ENCODE data around the gene ATG7.
A peak's percentile ranks its signal among the peaks of the same experiment; 100 is the strongest.
"Not testable (repeated sequence)": the region's sequence is repeated elsewhere in the genome, so short reads cannot be mapped to it uniquely, and the experiment has no call there.

ATG7 gene

DNA sequence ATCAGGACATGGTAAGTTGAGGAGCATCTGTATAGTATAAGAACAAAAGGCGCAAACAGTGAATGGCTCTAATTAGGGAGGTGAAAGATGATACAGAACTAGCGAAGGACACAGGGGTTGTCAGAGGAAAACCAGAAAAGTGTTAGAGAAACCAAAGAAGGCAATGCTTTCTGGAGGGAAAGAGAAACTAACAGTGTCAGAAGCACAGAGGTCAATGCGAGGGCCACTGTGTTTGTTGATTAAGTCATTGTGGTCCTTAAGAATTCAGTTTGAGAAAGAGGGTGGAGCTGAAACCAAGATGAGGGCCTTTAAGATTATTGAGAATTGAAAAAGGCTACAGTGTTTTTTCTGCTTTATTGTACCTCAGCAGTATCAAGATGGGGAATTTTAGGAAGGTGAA lies 28.8 kb downstream of the ATG7 start:
- no peak for DNase-seq

DNA sequence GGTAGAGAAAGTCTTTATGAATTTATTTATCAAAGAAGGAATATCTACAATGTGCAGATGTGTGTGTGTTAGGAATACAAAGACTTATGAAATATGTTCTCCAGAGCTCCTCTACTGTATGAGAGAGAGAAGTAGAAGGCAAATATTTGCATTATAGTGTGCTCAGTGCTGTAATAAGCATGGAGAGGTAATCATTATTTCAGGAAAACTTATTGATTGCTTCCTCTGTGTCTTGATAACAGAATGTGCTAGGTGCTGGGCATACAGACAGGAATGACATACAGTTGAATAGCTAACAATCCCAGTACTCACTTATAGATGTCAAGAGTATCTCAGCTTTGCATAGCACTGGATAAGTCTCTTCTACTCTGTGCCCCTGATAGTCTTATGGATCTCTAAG lies 30.2 kb downstream of the ATG7 start:
- DNase-seq: no peak

DNA sequence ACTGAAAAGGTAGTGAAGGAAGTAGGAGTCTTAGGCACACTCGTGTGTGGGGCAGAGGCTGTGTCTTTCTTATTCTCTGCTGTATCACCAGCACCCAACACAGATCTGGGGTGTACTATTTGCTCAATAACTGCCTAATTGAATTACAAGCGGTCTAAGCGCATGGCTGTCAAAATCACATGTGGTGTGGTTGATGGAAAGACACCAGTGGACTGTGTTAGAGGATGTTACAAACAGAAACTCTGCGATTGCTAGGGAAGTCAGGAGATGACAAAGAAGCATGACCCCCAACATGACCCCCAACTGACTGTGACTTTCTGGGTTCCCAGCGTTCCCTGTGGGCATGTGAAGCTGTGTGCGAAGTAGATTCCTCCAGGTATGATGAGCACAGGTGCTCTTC lies 32.0 kb downstream of the ATG7 start:
- DNase-seq: no peak

GRCh38 chr3:11305509-11305908 lies 33.3 kb downstream of the ATG7 start:
- no peak for DNase-seq

DNA sequence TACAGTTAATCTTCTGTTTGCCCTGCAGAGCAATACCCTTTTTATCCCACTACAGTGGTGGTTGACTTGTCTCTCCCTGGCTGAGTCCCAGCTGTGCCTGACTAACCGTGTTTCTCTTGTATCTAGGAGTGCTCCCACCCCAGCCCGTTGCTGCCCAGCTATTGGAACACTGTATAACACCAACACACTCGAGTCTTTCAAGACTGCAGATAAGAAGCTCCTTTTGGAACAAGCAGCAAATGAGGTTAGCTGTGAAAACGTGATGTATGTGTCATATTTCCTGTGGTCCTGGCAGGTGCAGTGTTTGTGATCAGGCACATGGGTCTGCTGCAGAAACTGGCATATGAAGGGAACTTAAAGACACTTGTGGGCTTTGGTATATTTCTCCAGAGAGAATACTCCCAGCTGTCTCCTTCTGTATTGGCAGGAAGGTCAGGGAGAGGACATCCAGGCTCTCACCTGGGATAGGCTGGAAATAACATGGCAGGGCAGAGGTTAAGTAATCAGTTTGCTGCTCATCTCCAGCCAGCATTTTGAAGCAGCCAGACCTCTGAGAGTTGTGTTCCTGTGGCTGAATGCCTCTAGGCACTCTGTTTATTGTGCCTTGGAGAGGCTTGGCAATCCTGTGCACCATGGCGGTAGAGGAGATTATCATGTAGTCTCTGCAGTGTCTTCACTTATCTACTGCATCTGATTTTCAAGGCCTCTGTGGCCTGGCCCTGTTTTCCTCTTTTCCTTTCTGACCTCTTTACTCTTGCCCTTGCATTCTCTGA lies 34.8 kb downstream of the ATG7 start:
- peak; percentile 48 to 53 for DNase-seq

- DNase-seq: no peak
These were observed 35.7 kb downstream of the ATG7 start for GRCh38 chr3:11307830-11308432.

DNA sequence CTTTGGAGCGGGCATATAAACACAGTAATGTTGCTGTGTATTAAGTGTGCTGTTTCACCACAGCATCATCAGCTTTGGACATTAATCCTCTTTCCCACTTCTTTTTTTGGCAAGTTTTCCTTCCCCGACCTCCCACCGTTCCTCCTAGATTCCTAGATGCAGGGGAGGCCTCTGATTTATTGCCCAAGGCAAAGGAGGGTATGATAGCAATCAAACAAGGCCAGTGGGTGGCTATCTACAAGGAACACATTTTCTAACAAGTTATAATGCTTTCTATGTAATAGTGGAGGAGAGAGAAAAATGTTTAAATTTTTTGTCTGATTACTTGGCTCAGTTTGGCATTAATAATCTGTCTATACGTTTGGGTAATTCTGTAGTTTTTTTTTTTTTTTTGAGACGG lies 38.1 kb downstream of the ATG7 start:
- DNase-seq: no peak

DNA sequence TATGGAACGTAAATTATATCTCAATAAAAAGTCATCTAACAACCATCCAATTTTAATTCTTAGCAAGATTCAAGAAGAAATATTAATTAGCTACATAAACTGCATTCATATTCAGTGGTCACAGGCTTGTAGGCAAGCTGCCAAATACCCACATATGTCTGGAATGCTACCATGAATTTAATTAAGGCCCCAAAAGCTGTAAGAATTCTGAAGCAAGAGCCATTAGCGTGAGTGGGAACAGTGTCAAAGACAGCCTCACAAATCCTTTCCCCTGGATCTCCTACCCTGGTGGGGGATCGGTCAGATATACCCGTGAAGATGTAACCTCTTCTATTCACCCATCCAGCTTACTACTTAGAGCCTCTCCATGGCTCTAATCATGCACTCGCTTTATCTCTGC lies 40.0 kb downstream of the ATG7 start:
- no peak for DNase-seq

GRCh38 chr3:11317300-11317699 lies 45.1 kb downstream of the ATG7 start:
- DNase-seq: no peak

- DNase-seq: no peak
These were observed 50.7 kb downstream of the ATG7 start for GRCh38 chr3:11322931-11323330.

DNA sequence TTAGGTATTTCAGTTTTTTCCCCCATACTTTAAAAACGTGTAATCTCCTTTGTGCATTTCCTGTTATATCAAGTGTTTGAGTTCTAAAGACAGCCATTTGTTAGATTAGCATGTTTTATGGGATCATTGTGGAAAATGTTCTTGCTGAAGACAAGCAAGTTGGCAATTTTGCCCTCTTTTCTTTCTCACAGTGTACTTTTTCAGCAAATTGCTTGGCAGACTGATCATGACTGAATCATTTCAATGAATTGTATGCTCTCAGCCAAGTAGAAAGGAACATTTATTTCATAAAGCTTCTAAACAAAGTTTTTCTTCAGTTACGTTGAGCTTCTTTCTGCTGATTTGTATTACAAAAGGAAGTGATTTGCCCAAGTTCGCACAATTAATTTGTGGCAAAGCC lies 51.6 kb downstream of the ATG7 start:
- no peak for DNase-seq

- DNase-seq: peak in 1 of 2 experiments; percentile 28
These were observed 55.4 kb downstream of the ATG7 start for GRCh38 chr3:11327619-11328018.

DNA sequence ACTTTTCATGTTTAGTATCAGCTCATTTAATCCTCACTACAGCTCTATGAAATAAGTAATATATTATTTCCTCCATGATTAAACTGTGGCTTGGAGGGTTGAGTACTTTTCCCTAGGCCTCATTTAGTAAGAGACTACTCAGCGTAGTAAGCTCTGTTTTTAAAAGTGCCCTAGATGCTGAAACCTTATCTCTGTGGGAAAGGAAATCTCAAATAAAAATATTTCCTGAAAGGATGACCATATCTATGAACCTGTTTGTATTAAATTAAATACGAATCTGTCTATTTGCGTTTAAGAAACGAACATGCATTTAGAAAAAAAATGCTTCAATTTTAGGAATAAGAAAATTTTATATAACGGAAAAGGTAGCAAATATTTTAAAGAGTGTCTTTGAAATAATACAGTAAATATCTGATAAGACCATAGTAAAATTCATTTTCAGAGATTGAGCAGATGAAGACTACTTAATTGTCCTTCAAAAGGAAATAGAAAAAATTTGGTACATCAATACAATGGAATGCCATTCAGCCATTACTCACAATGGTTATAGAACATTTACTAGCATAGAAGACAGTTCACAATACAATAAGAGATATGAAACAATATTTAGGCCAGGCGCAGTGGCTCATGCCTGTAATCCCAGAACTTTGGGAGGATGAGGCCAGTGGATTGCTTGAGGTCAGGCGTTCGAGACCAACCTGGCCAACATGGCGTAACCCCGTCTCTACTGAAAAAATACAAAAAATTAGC lies 56.2 kb downstream of the ATG7 start:
- no peak for DNase-seq

- no peak for DNase-seq
These were observed 57.6 kb downstream of the ATG7 start for GRCh38 chr3:11329777-11330176.

DNA sequence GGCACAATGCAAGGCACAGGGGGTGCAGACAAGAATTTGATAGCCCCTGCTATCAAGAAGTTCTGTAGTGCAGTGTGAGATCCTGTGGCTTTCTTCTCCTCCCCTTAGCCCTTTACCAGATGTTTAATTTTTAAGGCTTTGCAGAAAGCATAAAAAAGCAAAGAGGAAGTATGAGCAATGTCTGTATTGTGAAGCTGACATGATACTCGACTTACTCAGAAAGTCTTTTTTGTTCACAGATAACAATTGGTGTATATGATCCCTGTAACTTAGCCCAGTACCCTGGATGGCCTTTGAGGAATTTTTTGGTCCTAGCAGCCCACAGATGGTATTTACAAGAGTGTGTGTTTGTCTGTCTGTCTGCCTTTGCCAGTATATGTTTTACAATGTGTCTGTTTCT lies 58.9 kb downstream of the ATG7 start:
- no peak for DNase-seq

DNA sequence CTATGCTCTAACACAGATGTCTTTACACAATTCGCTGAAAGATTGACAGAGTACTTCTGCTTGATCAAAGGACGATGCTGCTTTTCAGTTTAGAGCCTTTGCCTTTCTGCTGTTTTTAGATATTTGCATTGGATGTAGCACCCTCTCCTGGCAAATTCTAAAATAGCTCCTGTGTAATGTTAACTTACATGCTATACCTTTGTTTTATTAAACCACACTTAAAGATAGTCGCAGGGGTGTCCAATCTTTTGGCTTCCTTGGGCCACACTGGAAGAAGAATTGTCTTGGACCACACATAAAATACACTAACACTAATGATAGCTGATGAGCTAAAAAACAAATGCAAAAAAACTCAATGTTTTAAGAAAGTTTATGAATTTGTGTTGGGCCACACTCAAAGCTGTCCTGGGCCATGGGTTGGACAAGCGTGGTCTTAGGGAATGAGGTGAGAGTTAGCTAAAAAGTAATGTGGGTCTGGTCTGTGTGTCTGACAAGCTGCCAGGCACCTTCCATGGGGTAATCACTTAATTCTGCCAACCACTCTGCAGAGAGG lies 62.9 kb downstream of the ATG7 start:
- DNase-seq: no peak

DNA sequence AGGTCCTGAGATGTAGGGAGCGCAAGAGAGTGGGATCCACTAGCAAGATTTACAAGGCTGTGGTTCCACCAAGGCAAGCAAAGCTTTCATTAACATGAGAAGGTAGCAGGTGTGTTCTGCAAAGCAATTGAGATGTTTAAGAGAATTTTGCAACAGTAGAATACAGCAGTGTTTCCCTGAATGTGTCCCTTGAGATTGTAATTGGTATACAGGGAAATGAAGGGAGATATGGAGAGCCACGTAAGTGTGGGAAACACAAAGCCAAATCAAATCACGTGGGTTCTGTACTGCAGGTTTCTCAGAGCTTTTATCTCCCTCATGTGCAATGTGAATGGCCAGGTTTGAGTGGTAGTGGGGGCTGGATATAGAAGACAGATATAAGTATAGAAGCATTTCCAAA lies 67.3 kb downstream of the ATG7 start:
- no peak for DNase-seq

DNA sequence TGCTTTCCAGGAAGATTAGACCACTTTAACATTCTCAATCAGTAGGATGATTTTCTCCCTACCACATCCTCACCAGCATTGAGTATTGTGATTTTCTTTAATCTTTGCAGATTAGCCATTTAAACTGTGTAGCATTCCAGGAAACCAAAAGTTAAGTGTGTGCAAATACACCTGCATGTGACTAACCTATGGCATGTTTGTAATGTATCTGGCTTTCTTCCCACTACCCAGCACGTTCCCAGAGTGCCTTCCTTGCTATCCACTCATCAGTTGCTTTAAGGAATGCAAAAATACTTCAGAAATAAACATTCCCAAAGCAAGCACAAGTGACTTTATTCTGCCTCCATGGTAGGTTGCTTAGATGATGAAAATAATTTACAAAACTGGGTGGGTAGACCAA lies 74.2 kb downstream of the ATG7 start:
- no peak for DNase-seq

- DNase-seq: not testable (repeated sequence)
These were observed 76.7 kb downstream of the ATG7 start for GRCh38 chr3:11348877-11349276.

- no peak for DNase-seq
These were observed 77.2 kb downstream of the ATG7 start for GRCh38 chr3:11349446-11349845.

GRCh38 chr3:11350374-11350773 lies 78.2 kb downstream of the ATG7 start:
- no peak for DNase-seq

GRCh38 chr3:11351451-11351850 lies 79.3 kb downstream of the ATG7 start:
- DNase-seq: no peak

DNA sequence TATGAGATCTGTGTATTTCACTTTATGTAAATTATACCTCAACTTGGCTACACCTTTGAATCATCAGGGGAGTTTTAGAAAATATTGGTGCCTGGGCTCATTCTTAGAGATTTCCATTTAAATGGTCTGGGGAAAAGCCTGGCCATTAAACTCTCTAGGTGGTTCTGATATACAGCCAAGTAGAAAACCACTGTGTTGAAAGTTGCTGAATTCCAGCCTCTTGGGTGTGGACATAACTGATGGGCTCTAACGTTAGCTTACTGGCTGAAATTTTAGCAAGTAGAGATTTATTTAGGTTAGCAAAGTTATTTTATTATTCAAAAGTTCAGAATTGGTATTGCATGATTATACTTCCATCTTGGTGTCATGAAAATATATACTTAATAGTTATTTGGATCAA lies 84.1 kb downstream of the ATG7 start:
- no peak for DNase-seq

DNA sequence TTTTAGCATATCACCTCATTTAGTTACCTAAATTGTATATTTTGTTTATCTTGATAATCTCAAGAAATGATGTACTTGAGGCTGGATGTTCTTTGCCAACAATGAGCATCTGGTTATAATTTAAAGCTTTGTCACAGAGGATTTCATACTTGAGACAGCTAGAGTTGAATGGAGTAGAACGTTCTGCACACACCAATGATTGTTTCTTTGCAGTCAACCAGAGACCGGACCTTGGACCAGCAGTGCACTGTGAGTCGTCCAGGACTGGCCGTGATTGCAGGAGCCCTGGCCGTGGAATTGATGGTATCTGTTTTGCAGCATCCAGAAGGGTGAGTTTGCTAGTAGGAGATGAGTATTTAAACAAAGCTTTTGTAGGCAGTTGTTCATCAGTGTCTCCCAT lies 90.4 kb downstream of the ATG7 start:
- DNase-seq: no peak
